A549 (cell line): Measurements from ENCODE around the gene TGDS.

Source experiments
- CEBPB ChIP-seq, 2 experiments: fragments of >200 bp in 1 of 2; sonication (Bioruptor Twin) in 1 of 2; formaldehyde crosslinking in 1 of 2; IDR thresholded peaks; 2 replicates each; pipeline ENCODE4 v1.6.1; 2012 to 2016
- CHD2 ChIP-seq: fragments of 150-350 bp; IDR thresholded peaks from 2 replicates; pipeline ENCODE4 v1.6.1; 2014; ENCODE audit warnings: low read length; ENCODE audit not compliant: partially characterized antibody
- CTCF ChIP-seq: fragments of >200 bp; sonication (Bioruptor Twin); formaldehyde crosslinking; IDR thresholded peaks from 3 replicates; pipeline ENCODE4 v1.5.1; 2016
- HMGXB4 ChIP-seq: fragments of 250-450 bp; sonication (Bioruptor Pico); IDR thresholded peaks from 2 replicates; pipeline ENCODE4 v1.5.0; 2021; ENCODE audit warnings: mild to moderate bottlenecking, moderate library complexity, borderline replicate concordance
- POLR2A ChIP-seq: IDR thresholded peaks from 2 replicates; pipeline ENCODE4 v1.6.1; 2012; ENCODE audit warnings: mild to moderate bottlenecking, low read length

GRCh38 chr13:94630858-94631257, 34.9 kb upstream of the TGDS start:
- no peak for TF ChIP-seq CTCF
- TF ChIP-seq POLR2A, result no peak
- no peak for TF ChIP-seq HMGXB4 (CRISPR knock-in tag)
- no peak for TF ChIP-seq CEBPB (IDR thresholded peaks at IDR 0.05)
- TF ChIP-seq CHD2, result no peak
